ENCODE data around the gene SUN2.

- TF ChIP-seq, protein P1, sequence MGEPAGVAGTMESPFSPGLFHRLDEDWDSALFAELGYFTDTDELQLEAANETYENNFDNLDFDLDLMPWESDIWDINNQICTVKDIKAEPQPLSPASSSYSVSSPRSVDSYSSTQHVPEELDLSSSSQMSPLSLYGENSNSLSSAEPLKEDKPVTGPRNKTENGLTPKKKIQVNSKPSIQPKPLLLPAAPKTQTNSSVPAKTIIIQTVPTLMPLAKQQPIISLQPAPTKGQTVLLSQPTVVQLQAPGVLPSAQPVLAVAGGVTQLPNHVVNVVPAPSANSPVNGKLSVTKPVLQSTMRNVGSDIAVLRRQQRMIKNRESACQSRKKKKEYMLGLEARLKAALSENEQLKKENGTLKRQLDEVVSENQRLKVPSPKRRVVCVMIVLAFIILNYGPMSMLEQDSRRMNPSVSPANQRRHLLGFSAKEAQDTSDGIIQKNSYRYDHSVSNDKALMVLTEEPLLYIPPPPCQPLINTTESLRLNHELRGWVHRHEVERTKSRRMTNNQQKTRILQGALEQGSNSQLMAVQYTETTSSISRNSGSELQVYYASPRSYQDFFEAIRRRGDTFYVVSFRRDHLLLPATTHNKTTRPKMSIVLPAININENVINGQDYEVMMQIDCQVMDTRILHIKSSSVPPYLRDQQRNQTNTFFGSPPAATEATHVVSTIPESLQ (CRISPR knock-in tag; conservative IDR thresholded peaks at IDR 0.05): no peak
- TF ChIP-seq SMARCC2 (IDR thresholded peaks at IDR 0.05): no peak
- TF ChIP-seq ZNF292 (CRISPR knock-in tag; IDR thresholded peaks at IDR 0.05; ENCODE audit: borderline replicate concordance, low read depth): no peak
- TF ChIP-seq ZMAT3 (CRISPR knock-in tag; conservative IDR thresholded peaks at IDR 0.05): no peak
- no peak for TF ChIP-seq ZNF777 (CRISPR knock-in tag; IDR thresholded peaks at IDR 0.05)
- TF ChIP-seq TCF7L2 (IDR thresholded peaks at IDR 0.05; ENCODE audit: low read depth, low read length): no peak
- TF ChIP-seq FOXP1 (IDR thresholded peaks at IDR 0.05): no peak
- no peak for TF ChIP-seq FOXP1 (CRISPR knock-in tag; IDR thresholded peaks at IDR 0.05)
- TF ChIP-seq ZNF10 (CRISPR knock-in tag; IDR thresholded peaks at IDR 0.05; ENCODE audit: borderline replicate concordance, low read depth): no peak
- no peak for TF ChIP-seq KLF6 (CRISPR knock-in tag; IDR thresholded peaks at IDR 0.05)
- no peak for TF ChIP-seq ZNF784 (CRISPR knock-in tag; IDR thresholded peaks at IDR 0.05; ENCODE audit: borderline replicate concordance)
- TF ChIP-seq HMGXB3 (CRISPR knock-in tag; IDR thresholded peaks at IDR 0.05; ENCODE audit: borderline replicate concordance): no peak
Measured at GRCh38 chr22:38751066-38751421, 4.8 kb downstream of the SUN2 start.

Data from HepG2 (cell line).